ENCODE results near the gene TIMM9.
A peak's percentile ranks its signal among the peaks of the same experiment; 100 is the strongest.
"Not testable (repeated sequence)": the region's sequence is repeated elsewhere in the genome, so short reads cannot be mapped to it uniquely, and the experiment has no call there.

TIMM9 gene

GRCh38 chr14:58427281-58428117, at the start of gene TIMM9, which contains the start of gene KIAA0586:
Gene TIMM9, minus strand, starts transcription at chr14:58427531. Its CDS starts 15,586 bp downstream, at chr14:58411945.
Gene KIAA0586, plus strand, starts transcription at chr14:58427719. Its CDS starts 546 bp downstream, at chr14:58428265.
- DNase-seq (ENCODE audit: low read depth in 2 of 2): peak; percentile 90 to 94

DNA sequence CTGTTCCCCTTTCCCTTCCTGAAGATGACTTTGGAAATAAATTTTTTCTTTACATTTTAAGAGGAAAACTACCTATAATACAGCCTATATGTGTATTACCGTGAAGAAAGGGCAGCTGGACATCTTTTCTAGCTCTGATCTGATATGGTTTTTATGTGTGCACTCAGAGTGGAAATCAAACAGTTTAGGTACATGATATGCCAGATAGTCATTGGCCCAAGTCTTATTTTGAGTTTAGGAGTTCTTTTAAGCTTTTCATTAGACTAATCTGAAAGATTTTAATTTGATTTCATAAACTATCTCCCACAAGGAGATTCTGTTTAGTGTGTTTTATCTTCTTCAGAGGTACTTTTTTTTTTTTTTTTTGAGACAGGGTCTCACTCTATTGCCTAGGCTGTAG, 49.0 kb upstream of the TIMM9 start:
- no peak for DNase-seq (ENCODE audit: low read depth in 2 of 2)

DNA sequence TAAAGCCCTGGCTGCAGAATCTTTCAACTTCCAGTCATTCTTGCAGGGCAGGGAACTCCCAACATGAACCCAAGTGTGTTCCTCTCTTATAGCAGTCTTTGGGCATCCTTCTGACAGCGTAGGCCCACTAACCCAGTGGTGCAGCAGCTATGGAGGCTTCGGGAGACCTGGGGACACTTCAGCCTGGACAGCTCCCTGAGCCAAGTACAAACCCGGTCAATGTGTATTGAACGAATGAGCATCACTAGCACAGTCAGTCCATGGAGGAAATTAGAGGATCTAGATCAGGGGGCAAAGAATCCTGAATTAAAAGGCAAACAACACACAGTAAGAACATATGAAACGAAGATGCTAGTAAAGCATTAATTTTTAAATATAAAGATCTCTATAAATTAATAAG, 42.0 kb upstream of the TIMM9 start:
- no peak for DNase-seq (ENCODE audit: low read depth in 2 of 2)

GRCh38 chr14:58467575-58467974, 40.2 kb upstream of the TIMM9 start:
- DNase-seq (ENCODE audit: low read depth in 2 of 2): no peak

DNA sequence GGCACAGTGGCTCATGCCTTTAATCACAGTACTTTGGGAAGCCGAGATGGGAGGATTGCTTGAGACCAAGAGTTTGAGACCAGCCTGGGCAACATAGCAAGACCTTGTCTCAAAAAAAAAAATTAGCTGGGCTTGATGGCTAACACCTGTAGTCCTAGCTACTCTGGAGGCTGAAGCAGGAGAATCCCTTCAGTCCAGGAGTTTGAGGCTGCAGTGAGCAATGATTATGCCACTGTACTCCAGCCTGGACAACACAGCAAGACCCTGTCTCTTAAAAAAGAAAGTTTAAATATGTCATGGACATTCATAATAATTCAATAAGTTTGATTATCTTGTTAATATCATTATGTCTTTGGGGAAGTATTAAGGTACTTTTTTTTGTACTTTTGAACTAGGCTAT, 39.1 kb upstream of the TIMM9 start:
- DNase-seq (ENCODE audit: low read depth in 2 of 2): no peak

DNA sequence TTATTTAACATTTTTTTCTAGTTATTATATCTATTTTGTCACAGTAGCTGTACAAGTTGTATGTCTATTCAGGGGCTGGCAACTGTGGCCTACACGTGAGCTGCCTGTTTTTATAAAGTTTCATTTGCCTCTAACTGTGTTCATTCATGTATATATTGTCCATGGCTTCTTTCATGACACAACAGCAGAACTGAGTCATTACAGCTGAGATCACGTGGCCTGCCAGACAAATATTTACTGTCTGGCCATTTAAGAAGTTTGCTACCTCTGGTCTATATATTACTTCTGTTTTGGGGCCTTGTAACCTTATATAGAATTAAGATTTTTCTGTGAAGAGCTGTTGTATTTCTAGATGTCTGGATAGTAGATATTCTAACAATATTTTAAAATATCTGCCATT, 38.1 kb upstream of the TIMM9 start:
- DNase-seq (ENCODE audit: low read depth in 2 of 2): no peak

- DNase-seq (ENCODE audit: low read depth in 2 of 2): no peak
These were observed 37.3 kb upstream of the TIMM9 start for GRCh38 chr14:58464652-58465051.

- DNase-seq (ENCODE audit: low read depth in 2 of 2): no peak
These were observed 35.8 kb upstream of the TIMM9 start for GRCh38 chr14:58463147-58463546.

DNA sequence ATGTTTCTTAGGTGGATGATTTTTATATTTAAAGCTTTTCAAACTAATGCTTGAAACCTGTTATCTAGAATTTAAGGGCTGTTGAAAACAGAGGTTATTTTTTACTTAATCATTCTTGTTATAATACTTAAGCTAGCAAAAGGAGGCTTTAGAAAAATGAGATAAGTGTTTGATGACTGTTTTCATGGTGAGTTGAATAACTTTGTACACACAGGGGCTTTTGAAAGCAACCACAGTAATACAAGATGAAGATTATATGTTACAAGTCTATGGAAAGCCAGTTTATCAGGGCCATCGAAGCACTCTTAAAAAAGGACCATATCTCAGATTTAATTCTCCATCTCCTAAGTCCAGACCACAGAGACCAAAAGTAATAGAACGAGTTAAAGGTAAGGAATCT, 33.4 kb upstream of the TIMM9 start:
- DNase-seq (ENCODE audit: low read depth in 2 of 2): no peak

DNA sequence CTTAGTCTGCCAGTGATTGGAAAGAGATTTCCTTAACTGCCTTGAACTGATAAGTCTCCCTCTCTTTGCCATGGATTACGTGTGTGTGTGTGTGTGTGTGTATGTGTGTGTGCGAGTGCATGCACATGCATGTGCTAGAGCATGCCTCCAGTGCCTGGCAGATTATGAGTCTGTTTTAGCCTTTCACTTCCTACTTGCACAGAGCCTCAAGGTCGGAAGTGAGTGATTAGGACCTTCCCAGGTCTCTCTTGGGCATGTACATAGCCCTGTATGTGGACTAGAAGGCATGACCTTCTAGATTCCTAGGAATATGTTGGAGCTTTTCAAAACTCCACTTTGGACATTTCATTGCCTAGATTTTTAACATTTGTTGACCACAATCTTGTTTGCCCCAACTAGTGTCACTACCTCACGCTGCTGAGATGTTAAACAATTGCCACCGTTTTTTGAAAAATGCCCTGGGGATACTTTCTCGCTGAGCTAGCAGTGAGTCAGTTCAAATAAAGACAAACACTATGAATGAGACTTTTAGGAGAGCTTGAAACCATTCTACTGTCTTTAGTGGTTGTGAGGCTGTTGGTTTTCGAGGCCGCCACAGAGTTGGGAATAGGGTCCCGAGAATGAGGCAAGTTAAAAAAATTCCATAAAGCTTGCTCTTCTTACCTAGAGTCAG, 28.4 kb upstream of the TIMM9 start:
- DNase-seq (ENCODE audit: low read depth in 2 of 2): no peak

DNA sequence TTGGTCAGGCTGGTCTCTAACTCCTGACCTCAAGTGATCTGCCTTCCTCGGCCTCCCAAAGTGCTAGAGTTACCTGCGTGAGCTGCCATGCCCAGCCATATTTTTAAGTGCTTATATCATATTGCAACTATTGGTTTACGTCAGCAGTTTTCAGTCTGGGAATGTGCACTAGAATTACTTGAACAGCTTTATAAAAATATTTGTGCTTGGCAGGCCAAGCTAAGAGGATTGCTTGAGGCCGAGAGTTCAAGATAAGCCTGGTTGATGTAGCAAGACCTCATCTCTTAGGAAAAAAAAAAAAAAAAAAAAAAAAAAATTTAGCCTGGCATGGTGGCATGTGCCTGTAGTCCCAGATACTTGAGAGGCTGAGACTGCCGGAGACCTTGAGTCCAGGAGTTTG, 17.3 kb upstream of the TIMM9 start:
- DNase-seq (ENCODE audit: low read depth in 2 of 2): no peak

- no peak for DNase-seq (ENCODE audit: low read depth in 2 of 2)
These were observed 12.1 kb upstream of the TIMM9 start for GRCh38 chr14:58439476-58439875.

GRCh38 chr14:58430156-58430555, 2.8 kb upstream of the TIMM9 start:
- DNase-seq (ENCODE audit: low read depth in 2 of 2): no peak

GRCh38 chr14:58428118-58428683, 870 bp upstream of the TIMM9 start:
- DNase-seq (ENCODE audit: low read depth in 2 of 2): no peak

DNA sequence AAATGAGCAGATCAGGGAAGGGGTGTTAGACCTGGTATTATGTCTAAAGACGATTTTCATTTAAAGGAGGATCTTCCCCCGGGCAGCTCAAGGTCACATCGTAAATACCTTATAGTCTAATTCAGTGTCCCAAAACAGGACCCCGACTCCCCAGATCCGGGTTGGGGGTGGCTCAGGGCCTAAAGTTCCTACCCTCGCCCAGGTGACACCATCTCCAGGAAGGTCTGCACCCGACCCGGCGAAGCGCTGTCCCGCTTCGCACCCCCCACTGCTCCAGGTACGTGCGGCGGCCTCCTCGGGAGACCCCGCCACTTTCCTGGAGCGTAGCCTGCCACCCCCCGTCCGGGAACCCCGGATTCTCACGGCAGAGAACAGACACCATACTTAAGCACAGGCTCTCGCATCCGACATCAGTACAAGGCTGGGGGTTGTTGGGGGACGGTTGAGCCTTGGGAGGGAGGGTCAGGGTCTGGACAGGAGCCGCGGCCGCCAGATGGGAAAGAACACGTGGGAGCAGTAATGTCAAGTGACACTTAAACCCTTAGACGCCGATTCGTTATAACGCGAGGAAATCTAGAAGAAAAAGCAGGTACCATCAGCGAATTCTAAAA, 556 bp downstream of the TIMM9 start:
- peak; percentile 9 to 28 for DNase-seq (ENCODE audit: low read depth in 2 of 2)

DNA sequence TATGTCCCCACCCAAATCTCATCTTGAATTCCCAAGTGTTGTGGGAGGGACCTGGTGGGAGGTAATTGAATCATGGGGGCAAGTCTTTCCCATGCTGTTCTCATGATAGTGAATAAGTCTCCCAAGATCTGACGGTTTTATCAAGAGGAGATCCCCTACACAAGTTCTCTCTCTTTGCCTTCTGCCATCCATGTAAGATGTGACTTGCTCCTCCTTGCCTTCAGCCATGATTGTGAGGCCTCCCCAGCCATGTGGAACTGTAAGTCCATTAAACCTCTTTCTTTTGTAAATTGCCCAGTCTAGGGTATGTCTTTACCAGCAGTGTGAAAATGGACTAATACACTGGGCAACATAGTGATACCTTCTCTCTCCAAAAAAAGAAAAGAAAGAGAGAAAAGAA, 10.4 kb downstream of the TIMM9 start:
- DNase-seq (ENCODE audit: low read depth in 2 of 2): not testable (repeated sequence)

- no peak for DNase-seq (ENCODE audit: low read depth in 2 of 2)
These were observed 11.4 kb downstream of the TIMM9 start for GRCh38 chr14:58415636-58416547.

DNA sequence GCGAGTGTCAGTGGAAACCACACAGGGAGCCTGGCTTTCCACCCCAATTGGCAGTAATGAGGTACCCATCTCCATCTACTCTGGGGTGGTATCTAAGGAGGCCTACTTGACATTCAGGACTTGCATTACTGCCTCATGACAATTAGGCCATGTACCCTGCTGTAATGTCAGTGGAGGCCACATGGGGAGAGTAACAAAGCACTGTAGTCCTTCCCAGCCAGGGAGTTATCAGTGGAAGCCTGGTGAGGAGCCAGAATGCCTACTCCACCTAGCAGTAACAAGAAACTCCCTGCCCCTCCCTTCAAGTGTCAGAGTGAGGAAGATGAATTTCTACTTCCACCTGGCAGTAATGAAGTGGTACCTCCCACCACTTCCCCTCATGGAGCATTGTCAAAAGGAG, 12.5 kb downstream of the TIMM9 start:
- no peak for DNase-seq (ENCODE audit: low read depth in 2 of 2)

- no peak for DNase-seq (ENCODE audit: low read depth in 2 of 2)
These were observed 18.6 kb downstream of the TIMM9 start for GRCh38 chr14:58408681-58409215.

DNA sequence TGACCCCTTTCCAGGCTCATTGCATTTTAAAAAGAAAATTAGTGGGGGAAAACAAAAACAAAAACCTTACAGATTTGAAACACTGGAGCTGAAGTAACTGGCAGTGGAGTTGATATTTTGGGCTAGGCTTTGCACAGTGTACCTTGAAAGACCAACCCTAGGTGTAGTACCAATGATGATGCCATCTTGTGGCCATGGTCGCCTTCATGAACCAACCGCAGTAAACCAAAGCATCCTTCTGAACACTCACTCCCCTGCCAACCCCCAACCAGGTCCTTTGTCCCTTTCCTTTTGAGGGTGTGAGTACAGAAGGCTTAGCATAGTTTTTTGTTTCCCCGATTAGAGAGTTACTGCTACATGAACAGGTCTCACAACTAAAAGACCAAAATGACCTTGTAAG, 25.7 kb downstream of the TIMM9 start:
- DNase-seq (ENCODE audit: low read depth in 2 of 2): no peak

GRCh38 chr14:58398895-58399294, 28.4 kb downstream of the TIMM9 start:
- no peak for DNase-seq (ENCODE audit: low read depth in 2 of 2)
